Measurements from ENCODE around the gene ACADS. TPM values are rescaled to one million over a fixed set of nuclear protein-coding genes. Genes with fewer than 3 reads are reported as not detected.

ACADS gene, protein sequence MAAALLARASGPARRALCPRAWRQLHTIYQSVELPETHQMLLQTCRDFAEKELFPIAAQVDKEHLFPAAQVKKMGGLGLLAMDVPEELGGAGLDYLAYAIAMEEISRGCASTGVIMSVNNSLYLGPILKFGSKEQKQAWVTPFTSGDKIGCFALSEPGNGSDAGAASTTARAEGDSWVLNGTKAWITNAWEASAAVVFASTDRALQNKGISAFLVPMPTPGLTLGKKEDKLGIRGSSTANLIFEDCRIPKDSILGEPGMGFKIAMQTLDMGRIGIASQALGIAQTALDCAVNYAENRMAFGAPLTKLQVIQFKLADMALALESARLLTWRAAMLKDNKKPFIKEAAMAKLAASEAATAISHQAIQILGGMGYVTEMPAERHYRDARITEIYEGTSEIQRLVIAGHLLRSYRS
- 36.9 TPM for total RNA-seq

DNA sequence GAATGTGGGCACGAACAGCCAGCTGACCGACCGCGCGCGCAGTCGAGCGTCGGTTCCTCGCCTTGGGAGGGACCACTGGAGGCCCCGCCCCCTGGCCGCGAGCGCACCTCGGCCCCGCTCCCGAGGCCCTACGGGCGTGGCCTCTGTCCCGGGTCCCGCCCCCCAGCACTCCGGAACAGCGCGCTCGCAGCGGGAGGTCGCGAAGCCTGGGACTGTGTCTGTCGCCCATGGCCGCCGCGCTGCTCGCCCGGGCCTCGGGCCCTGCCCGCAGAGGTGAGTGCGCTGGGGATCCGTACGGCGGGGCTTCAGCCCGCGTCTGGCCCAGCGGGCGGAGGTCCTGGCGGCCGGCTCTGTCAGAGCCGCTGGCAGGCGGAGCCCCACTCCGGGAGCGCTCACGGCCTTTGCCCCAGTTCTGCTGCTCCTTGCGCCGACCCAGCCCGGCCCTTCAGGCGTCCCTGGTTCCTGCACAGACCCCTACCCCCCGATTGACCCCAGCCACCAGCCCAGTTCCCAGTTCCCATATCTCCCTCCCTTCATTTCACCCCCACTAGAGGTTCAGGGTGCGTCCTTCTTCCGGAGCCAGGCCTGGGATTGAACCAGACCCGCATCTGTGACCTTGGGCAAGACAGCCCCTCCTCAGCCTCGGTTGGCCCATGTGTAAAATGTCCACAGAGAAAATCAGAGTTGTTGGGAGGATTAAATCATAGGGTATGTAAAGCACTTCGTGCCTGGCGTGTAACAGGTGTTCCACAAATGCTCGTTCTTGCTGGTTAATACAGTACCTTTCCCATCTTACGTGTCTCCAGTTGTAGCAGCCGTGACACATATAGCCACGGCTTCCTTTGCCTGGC lies at the start of gene ACADS:
ACADS (plus strand) TSS at position 168 of the 851 bp plus-strand sequence; CDS start at position 228, 60 bp downstream.
- peak; percentile 91 for DNase-seq (ENCODE audit: low spot score)

DNA sequence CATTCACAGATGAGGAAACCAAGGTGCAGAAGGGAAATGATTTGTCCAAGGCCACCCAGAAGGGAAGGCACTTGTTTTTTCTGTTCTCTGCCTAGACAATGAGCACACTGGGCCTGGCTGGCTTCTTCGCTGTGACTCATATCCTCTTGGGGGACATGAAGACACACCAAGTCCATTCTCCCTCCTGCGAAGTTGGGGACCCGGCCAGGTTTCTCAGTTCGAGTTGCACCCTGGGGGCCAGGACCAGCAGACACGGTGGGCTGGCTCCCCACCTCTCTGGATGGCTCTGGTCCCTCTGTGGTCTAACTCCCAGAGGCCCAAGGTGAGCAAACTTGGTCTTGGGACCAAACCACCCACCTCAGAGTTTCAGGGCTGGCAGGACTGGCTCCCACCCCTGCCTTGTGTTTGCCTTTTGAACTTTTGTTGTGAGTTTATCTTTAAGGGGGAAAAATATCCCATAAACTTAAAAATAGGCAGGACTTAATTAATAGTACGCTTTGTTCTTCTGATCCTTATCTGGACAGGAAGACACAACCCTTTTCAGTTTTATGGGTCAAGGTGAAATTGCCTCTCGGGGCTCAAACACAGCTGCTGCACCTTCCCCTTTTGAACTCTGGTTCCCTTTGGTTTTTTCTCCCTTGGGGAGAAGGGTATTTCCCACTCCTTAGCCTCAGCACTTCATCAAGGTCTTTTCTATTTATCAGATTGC lies 47.7 kb upstream of the ACADS start:
- no peak for DNase-seq (ENCODE audit: low spot score)

DNA sequence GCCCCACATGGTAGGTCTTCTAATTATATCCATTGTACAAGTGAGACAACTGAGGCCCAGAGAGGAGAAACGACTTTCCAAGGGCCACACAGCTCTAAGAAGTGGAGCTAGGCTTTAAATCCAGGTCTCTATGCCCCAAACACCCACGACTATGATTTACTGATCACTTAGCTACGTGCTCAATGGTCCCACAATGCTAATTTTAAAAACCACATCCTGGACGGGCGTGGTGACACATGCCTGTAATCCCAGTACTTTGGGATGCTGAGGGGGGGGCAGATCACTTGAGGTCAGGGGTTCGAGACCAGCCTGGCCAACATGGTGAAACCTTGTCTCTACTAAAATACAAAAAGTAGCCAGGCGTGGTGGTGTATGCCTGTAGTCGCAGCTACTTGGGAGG lies 47.1 kb upstream of the ACADS start:
- no peak for DNase-seq (ENCODE audit: low spot score)

DNA sequence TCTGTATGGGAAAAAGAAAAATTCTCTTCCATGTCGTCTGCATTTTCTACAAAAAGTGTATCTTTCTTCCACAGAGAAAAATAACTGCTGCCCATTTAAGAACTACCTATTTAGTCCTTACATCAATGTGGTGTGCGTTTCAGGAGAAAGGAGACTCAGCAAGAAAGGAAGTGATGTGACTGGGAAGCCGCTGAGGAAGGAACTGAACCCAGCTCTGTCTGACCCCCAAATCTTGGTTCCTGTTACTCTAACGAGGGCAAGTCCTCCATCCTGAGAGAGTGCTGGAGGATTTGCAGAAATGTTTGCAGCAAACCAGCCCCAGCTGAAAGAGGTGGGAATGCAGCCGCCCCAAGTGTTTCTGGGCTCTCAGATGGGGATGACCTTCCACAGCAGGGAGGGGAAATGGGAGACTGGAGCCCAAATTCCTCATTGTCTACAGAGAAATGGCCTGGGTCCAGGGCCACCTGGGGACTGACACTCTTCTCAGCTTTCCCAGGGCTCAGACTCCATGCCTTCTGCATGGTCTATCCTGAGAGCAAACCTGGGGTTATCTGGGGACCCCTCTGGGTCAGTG lies 45.4 kb upstream of the ACADS start:
- DNase-seq (ENCODE audit: low spot score), result no peak

DNA sequence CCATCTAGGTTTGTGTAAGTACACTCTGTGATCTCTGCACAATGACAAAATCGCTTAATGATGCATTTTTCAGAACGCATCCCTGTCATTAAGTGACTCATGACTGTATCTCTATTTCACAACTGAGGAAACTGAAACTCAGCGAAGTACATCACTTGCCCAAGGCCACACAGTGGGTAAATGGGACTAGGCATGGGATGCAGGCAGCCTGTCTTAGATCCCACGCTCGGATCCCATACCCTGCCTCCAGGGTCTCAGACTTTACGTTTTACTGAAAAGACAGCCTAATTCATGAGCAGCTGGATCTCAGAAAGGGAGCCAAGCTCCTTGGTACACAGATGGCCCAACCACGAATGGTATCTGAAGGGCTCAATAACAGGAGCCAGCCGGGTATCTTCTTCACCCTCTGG lies 41.1 kb upstream of the ACADS start:
- no peak for DNase-seq (ENCODE audit: low spot score)

DNA sequence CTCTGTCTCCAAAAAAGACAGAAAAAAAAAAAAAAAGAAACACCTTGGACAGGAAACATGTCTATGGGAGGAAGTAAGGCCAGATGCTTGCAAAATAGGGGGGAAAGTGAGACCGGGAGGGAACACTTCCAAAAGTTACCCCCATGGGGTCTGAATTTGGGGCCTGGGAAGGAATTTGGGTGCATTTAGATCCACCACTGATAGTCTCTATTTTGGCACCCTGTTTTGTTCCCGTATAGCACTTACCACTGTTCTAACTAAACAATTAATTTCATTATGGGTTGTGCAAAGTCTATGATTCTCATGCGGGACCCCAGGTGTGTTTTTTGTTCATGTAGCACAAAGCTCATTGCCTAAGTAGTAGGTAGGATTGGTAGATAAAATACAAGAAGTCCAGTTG lies 40.1 kb upstream of the ACADS start:
- DNase-seq (ENCODE audit: low spot score), result no peak

DNA sequence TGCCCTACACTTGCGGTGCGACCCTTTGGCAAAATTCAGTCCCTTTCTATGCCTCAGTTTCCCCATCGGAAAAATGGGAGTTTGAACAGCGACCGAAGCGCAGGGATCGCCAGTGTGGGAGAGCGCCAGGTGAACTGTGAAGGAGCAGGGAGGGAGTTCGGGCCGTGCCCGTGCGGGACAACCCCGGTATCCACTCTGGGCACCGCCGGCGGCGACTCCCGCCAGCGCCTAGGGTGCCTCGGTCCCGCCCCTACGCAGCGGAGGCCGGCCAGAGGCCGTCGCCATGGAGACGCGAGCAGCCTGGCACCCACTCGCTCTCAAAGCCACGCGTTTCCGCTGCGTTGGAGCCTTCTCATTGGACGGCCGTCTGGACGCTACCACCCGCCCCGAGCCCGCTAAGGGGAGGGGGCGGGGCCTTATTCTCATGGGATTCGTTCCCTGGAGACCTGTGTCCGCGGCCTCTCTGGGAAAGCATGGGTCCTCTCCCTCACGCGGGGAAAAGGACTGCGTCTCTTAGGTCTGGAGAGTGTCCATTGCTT lies 39.4 kb upstream of the ACADS start:
- DNase-seq (ENCODE audit: low spot score), result peak; percentile 99

DNA sequence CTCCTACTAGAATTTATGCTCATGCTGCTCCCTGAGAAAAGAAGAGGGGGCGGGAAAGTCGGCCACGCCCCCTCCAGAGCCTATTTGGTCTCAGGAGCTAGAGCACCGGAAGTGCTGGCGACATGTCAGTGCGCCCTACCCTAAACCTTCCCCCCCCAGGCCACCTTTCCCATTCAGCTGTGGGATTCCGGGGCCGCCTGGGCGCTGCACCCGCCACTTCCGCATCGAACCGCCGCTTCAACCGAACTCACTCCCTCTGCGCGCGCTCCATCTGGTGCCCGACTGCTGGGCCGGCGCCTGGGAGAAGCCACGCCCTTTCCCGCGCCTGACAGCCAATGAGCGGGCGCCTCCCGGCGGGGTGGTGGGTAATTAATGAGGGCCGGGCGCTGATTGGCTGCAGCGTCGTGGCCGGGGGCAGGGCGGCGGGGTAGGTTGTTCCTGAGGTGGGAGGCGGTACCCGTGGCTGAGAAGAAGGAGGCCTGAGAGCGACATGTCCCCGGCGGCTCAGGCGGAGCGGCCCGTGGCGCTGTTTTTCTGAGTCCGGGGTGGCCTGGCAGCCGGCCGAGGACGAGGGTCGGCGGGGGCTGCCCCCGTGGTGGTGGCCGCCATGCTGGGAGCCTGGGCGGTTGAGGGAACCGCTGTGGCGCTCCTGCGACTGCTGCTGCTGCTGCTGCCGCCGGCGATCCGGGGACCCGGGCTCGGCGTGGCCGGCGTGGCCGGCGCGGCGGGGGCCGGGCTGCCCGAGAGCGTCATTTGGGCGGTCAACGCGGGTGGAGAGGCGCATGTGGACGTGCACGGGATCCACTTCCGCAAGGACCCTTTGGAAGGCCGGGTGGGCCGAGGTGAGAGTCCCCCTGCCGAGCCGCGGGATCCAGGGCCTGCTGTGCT lies 38.7 kb upstream of the ACADS start, which contains the start of gene MLEC:
MLEC (plus strand) TSS at position 460 of the 888 bp plus-strand sequence; CDS start at position 608, 148 bp downstream.
- DNase-seq (ENCODE audit: low spot score), result peak; percentile 99

DNA sequence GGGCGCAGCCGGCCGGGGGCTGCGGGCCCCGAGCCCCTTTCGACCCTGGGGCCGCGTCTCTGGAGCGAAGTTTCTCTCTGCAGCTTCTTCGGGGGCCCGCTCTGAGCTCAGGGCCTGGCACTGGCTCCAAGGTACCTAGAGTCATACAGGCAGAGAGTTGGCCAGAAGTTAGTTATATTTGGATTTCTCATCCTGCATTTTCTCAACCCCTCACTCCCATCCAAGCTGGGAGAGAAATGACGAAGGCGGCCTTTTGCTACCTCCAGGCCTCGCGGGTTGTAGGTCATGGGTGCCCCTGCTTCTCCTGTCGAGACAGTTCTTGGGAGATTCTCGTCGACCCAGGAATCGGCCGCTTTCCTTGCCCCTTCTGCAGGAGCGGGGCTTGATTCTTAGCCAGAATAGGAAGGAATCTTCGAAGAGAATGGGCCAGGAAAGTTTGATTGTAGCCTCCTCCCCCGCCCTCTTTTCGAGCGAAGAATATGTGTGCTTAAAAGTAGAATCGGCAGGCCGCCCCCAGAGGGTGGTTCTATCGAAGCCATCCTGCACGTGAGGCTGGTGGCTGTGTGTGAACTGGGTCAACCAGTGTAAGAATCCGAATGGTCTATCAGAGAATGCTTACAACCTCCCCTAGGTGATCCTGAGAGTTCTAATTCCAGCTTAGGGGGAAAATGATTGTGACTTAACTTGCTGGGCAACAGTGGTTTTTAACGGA lies 37.9 kb upstream of the ACADS start:
- DNase-seq (ENCODE audit: low spot score), result no peak

DNA sequence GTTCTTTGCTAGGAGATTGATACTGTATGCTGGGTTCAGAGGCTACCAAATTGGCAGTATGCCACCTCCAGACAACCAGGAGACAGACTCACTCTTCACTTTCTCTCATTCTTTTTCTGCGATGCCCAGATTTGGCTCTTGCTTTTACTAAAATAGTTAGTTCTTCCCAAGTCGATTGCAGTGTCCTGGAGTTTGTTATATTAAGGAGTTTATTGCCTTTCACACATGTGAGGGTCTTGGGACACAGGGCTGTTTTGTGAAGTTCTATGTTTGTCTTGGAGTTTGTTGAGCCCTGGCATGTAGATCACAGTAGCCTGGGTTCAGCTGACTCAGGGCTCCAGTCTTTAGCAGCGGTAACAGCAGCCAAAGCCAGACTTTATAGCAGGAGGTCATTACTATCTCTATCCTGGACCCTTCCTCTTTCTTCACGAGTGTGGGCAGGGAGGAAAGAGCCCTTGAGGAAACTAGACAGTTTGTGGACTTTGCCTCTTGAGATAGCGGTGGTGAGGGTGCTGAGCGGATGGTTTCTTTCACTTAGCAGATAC lies 37.0 kb upstream of the ACADS start:
- DNase-seq (ENCODE audit: low spot score), result peak; percentile 57

DNA sequence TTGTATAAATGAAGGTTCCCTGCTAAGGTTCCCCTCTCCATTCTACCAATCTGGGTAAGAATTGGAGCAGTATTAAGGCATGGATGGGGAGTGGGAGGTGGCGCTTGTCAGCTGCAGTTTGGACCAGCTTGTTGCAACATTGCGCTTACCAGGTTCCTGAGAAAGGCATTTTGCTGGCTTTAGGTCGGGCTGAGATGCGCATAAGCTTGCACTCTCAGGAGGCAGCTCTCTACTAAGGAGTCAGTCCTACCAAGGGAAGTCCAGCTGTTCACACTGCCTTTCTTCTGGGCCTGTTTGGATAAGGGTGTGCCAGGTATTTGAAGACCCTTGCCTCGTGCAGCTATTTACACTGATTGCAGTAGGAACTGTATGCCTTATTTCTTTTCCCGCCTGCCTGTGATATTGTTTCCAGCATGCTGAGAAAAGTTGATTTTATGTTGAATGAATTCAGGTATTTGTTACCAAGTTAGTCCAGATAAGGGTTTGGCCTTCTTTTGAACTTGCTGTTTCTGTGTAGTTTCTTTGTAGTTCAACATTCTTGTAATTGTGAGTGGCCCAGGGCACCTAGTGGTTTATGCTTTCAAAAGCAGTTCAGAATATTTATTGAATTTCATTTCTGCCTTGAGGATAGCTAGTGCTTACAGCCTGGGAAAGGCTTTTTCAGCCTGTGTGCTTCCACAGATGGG lies 36.1 kb upstream of the ACADS start:
- no peak for DNase-seq (ENCODE audit: low spot score)

DNA sequence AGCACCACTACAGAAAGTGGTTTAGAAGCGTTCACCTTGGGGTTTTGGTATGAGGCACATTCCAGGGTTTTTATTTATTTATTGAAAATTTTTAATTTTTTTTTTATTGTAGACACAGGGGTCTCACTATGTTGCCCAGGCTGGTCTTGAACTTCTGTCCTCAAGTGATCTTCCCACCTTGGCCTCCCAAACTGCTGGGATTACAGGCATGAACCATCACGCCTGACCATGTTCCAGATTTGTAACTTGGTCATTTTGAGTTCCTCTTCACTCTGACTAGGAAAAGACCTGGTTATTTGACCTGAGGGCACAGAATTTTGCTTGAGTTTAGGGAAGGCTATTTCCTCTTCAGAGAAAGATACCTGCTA lies 35.6 kb upstream of the ACADS start:
- no peak for DNase-seq (ENCODE audit: low spot score)

DNA sequence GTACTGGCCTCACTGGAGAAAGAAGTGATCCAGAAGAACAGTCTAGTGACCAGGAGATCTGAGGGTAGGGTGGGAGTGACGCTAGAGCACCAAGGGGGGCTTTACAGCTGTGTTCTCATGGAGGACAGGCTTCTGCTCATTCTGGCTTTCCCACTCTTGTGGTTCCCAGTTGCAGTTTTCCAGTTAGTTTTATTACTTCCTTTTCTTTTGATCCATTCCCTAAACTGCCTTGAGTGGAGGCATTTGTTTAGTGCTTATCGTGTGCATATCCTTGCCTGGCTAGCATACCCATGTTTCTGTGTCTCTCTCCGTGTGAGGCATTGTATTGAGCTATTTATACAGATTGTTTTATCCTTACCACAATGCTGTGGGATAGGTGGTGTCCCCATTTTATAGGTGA lies 34.6 kb upstream of the ACADS start:
- no peak for DNase-seq (ENCODE audit: low spot score)

DNA sequence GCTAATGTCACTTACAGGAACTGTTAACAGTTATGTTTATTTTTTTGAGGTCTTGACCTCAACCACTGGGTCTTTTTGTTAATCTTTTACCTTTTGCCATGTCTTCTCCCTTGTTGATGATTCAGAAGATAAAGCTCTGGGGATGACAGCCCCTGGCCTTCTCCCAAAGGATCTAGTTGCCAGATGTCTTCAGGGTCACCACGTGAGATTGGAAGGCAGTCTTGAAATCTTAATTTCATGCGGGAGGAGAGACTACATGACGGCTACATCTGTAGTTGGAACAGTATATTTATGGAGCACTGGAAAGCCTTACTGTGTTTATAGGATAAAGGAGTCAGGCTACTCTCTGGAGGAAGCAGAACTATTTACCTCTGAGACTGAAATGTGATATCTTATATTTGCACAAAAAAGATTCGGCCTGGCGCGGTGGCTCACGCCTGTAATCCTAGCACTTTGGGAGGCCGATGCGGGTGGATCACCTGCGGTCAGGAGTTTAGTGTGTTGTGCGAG lies 33.0 kb upstream of the ACADS start:
- peak; percentile 58 for DNase-seq (ENCODE audit: low spot score)

DNA sequence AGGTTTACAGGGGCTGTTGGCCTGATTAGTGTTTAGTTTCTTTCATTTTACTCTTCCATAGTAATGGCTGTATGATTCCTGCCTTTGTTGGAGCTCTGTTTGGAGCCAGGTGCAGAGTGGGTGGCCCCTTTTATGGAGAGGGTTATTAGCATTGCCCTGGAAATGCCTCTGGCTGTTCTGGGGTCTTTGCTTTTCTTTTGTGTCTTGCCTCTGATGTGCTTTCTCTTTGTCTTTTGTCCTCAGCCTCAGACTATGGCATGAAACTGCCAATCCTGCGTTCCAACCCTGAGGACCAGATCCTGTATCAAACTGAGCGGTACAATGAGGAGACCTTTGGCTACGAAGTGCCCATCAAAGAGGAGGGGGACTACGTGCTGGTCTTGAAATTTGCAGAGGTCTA lies 31.8 kb upstream of the ACADS start:
- no peak for DNase-seq (ENCODE audit: low spot score)

DNA sequence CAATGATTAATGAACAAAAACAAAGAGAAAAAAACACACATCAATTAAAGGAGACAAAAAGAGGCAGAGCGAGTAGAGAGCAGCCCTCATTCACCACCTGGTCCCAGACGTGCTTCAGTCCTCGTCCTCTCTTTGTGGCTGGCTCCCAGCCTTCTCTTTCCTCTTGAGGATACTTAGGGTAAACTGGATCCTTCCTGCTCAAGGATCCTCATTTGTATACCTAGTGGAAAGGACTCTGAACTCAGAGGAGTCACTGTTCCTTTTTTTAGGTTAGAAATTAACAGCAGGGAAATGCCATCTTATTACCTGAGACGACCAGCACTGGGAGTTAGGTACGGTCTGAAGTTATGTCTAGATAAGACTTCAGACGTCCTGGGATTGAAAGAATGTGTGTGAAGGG lies 29.0 kb upstream of the ACADS start:
- DNase-seq (ENCODE audit: low spot score), result peak; percentile 46

DNA sequence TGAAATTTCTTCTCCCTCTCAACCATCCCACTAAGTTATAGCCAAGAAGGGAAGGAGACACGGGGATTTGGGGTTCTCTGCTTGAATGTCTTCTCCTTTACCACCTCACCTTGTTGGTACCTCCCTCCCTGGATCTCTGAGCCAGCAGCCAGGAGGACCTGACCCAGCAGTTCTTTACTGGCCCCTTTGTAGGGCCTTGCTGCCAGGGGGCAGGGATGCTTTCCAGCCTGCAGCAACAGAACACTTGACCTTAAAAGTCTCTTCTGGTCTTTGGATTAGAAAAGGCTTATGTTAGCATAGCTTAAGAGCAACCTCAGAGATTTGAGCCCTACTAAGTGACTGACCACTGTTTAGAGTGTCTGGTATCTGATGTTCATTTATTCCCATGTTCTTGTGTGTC lies 28.3 kb upstream of the ACADS start:
- DNase-seq (ENCODE audit: low spot score), result no peak

DNA sequence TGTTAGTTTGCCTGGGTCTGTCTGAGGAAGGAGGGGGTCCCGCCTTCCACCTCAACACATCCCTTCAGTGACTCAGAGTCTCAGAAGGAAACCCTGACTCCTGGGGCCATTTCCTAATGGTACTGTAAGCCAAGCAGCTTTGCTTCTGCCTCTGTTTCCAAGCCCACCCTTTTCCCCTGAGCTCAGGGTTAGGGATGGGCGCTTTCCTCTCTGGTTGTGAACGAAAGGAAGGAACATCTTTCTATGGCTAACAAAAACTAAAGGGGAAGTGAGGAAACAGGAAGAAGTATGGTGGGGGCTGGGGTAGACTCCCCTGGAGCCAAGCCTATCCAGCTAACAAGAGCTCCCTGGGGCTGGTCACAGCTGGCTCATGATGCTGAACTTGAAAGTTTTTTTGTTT lies 27.0 kb upstream of the ACADS start:
- no peak for DNase-seq (ENCODE audit: low spot score)

DNA sequence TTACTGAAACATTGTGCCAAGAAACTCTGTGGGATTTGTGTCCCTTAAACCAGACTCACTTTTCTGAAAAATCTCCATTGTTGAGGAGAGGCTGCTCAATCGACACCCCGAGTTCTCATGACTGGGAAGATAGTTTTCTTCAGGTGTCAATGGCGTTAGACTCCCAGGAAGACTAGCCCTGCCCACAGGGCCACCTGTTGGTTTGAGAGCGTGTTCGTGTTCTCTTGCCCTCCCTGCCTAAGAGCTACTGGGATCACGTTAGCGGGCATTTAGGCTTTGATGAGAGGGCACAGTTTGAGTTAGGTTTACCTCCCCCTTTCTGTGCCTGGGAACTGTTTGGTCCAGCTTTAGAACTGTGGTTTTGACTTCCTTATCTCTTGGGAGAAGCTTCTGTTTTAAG lies 26.1 kb upstream of the ACADS start:
- DNase-seq (ENCODE audit: low spot score), result no peak

Measured in mucosa of gallbladder (tissue), 1 donor.